ENCODE results near the gene PRKAR1A. TPM values are rescaled to one million over a fixed set of nuclear protein-coding genes. Genes with fewer than 3 reads are reported as not detected.

PRKAR1A gene
- total RNA-seq, 1 donor from 2014 or later: 297 TPM

- DNase-seq (ENCODE audit: low read depth): peak; percentile 52
Measured at GRCh38 chr17:68542698-68543463, 30.7 kb downstream of the PRKAR1A start.

- no peak for DNase-seq (ENCODE audit: low read depth)
Measured at GRCh38 chr17:68544111-68544915, 32.1 kb downstream of the PRKAR1A start.

GRCh38 chr17:68556551-68556950, 44.3 kb downstream of the PRKAR1A start:
- no peak for DNase-seq (ENCODE audit: low read depth)

GRCh38 chr17:68559316-68559715, 47.1 kb downstream of the PRKAR1A start:
- no peak for DNase-seq (ENCODE audit: low read depth)

- no peak for DNase-seq (ENCODE audit: low read depth)
Measured at GRCh38 chr17:68560966-68561720, 48.9 kb downstream of the PRKAR1A start.

- DNase-seq (ENCODE audit: low read depth): no peak
Measured at GRCh38 chr17:68562736-68563135, 50.5 kb downstream of the PRKAR1A start.

GRCh38 chr17:68564415-68565111, 52.3 kb downstream of the PRKAR1A start:
- DNase-seq (ENCODE audit: low read depth): no peak

GRCh38 chr17:68565661-68566441, 53.6 kb downstream of the PRKAR1A start:
- DNase-seq (ENCODE audit: low read depth): no peak

- DNase-seq (ENCODE audit: low read depth): no peak
Measured at GRCh38 chr17:68566442-68566738, 54.2 kb downstream of the PRKAR1A start.

- DNase-seq (ENCODE audit: low read depth): no peak
Measured at GRCh38 chr17:68567035-68567434, 54.8 kb downstream of the PRKAR1A start.

- DNase-seq (ENCODE audit: low read depth): no peak
Measured at GRCh38 chr17:68567581-68567980, 55.4 kb downstream of the PRKAR1A start.

GRCh38 chr17:68568581-68568980, 56.4 kb downstream of the PRKAR1A start:
- DNase-seq (ENCODE audit: low read depth): no peak

GRCh38 chr17:68569346-68569745, 57.1 kb downstream of the PRKAR1A start:
- DNase-seq (ENCODE audit: low read depth): no peak

GRCh38 chr17:68570526-68570925, 58.3 kb downstream of the PRKAR1A start:
- DNase-seq (ENCODE audit: low read depth): no peak

- no peak for DNase-seq (ENCODE audit: low read depth)
Measured at GRCh38 chr17:68572138-68572842, 60.1 kb downstream of the PRKAR1A start.

GRCh38 chr17:68573338-68573737, 61.1 kb downstream of the PRKAR1A start:
- DNase-seq (ENCODE audit: low read depth): no peak

- DNase-seq (ENCODE audit: low read depth): no peak
Measured at GRCh38 chr17:68576137-68576536, 63.9 kb downstream of the PRKAR1A start.

- DNase-seq (ENCODE audit: low read depth): no peak
Measured at GRCh38 chr17:68576811-68577496, 64.7 kb downstream of the PRKAR1A start.

- no peak for DNase-seq (ENCODE audit: low read depth)
Measured at GRCh38 chr17:68577497-68577821, 65.2 kb downstream of the PRKAR1A start.

- no peak for DNase-seq (ENCODE audit: low read depth)
Measured at GRCh38 chr17:68578236-68578635, 66.0 kb downstream of the PRKAR1A start.

Data from renal cortical epithelial cell (primary cell).